Astrocyte of the cerebellum (primary cell): ENCODE data around the gene SELENOO.

Experiments
- DNase-seq: peaks from one replicate; pipeline ENCODE4 v3.0.0-alpha.2; 2011; ENCODE audit warnings: low read depth
- H3K4me3 ChIP-seq: 2 replicates; pipeline ENCODE4 v1.5.1; 2011; ENCODE audit warnings: mild to moderate bottlenecking, low read depth, low read length, moderate library complexity
- CTCF ChIP-seq: IDR thresholded peaks from 2 replicates; pipeline ENCODE4 v1.5.1; 2012; ENCODE audit warnings: low read length, low read depth, moderate library complexity, mild to moderate bottlenecking; ENCODE audit errors: missing control alignments
- in situ Hi-C: cut with HindIII; loops from 2 replicates; pipeline ENCODE4 v1.10.0; 2017; ENCODE audit warnings: low sequenced_read_pairs

The SELENOO gene

GRCh38 chr22:50221410-50222300 lies 20.8 kb downstream of the SELENOO start:
- DNase-seq: no peak
- no peak overlapping the region for H3K4me3 ChIP-seq
- in situ Hi-C loops: no loop called here
- TF ChIP-seq CTCF: no peak

GRCh38 chr22:50222508-50222907 lies 21.7 kb downstream of the SELENOO start:
- DNase-seq: no peak
- no peak overlapping the region for H3K4me3 ChIP-seq
- in situ Hi-C loops: no loop called here
- TF ChIP-seq CTCF: no peak

- TF ChIP-seq CTCF: no peak
- no peak for DNase-seq
- in situ Hi-C loops: no loop called here
- no peak overlapping the region for H3K4me3 ChIP-seq
Measured at GRCh38 chr22:50224071-50224470, 23.3 kb downstream of the SELENOO start.

GRCh38 chr22:50225200-50225969 lies 24.6 kb downstream of the SELENOO start:
- in situ Hi-C loops: no loop called here
- no peak overlapping the region for H3K4me3 ChIP-seq
- DNase-seq: no peak
- TF ChIP-seq CTCF: no peak

GRCh38 chr22:50226063-50226874 lies 25.5 kb downstream of the SELENOO start:
- no peak for TF ChIP-seq CTCF
- in situ Hi-C loops: no loop called here
- no peak overlapping the region for H3K4me3 ChIP-seq
- DNase-seq: no peak

GRCh38 chr22:50226875-50227165 lies 26.0 kb downstream of the SELENOO start:
- H3K4me3 ChIP-seq: no peak overlapping the region
- in situ Hi-C loops: no loop called here
- DNase-seq: no peak
- no peak for TF ChIP-seq CTCF
